ENCODE measurements around the gene NAALADL2. TPM values are rescaled to one million over a fixed set of nuclear protein-coding genes. Genes with fewer than 3 reads are reported as not detected.

NAALADL2 gene
- total RNA-seq, 2 experiments from 2014 or later, result 0.27 TPM; not detected in 1

GRCh38 chr3:175564363-175564762 lies 705.2 kb downstream of the NAALADL2 start:
- H3K4me3 Mint-ChIP-seq, result no peak overlapping the region
- POLR2A ChIA-PET, result no interaction called here

GRCh38 chr3:175571096-175571495 lies 712.0 kb downstream of the NAALADL2 start:
- ATAC-seq, result no peak
- Mint-ChIP-seq H3K4me3 (no peak overlapping the region), H3K4me1 (no peaks in the 10 kb centered on the region), H3K27me3 (no peaks in the 10 kb centered on the region), H3K27ac (no peak overlapping the region), H3K36me3 (ENCODE audit: low read depth) (no peaks in the 10 kb centered on the region), H3K9me3 (ENCODE audit: low read depth) (peaks cover 2% of the 10 kb centered on the region)
- intact Hi-C loops (cut with DNase I, micrococcal nuclease), result no loop called here
- ChIA-PET CTCF (no interaction called here), POLR2A (no interaction called here)
- DNase-seq, result no peak

More at GRCh38 chr3:175564363-175564762, 705.2 kb downstream of the NAALADL2 start:
- H3K9me3 Mint-ChIP-seq (ENCODE audit: low read depth), result peaks cover 5% of the 10 kb centered on the region
- ATAC-seq, result no peak
- H3K36me3 Mint-ChIP-seq (ENCODE audit: low read depth), result no peaks in the 10 kb centered on the region
- no peaks in the 10 kb centered on the region for H3K27me3 Mint-ChIP-seq
- intact Hi-C loops (cut with DNase I, micrococcal nuclease), result no loop called here
- no peak overlapping the region for H3K27ac Mint-ChIP-seq
- no peaks in the 10 kb centered on the region for H3K4me1 Mint-ChIP-seq
- DNase-seq, result no peak
- CTCF ChIA-PET, result no interaction called here

GRCh38 chr3:175573226-175573625 lies 714.1 kb downstream of the NAALADL2 start:
- intact Hi-C loops (cut with DNase I, micrococcal nuclease), result no loop called here
- no peaks in the 10 kb centered on the region for H3K27me3 Mint-ChIP-seq
- H3K36me3 Mint-ChIP-seq (ENCODE audit: low read depth), result no peaks in the 10 kb centered on the region
- ChIA-PET POLR2A (no interaction called here), CTCF (no interaction called here)
- no peak overlapping the region for H3K4me3 Mint-ChIP-seq
- no peaks in the 10 kb centered on the region for H3K4me1 Mint-ChIP-seq
- H3K9me3 Mint-ChIP-seq (ENCODE audit: low read depth), result no peaks in the 10 kb centered on the region
- DNase-seq (no peak), ATAC-seq (no peak)
- no peak overlapping the region for H3K27ac Mint-ChIP-seq

GRCh38 chr3:175580318-175580717 lies 721.2 kb downstream of the NAALADL2 start:
- no peaks in the 10 kb centered on the region for H3K9me3 Mint-ChIP-seq (ENCODE audit: low read depth)
- CTCF ChIA-PET, result no interaction called here
- intact Hi-C loops (cut with DNase I, micrococcal nuclease), result no loop called here
- no peak overlapping the region for H3K27ac Mint-ChIP-seq
- no peak for ATAC-seq
- POLR2A ChIA-PET, result no interaction called here
- no peak for DNase-seq
- no peak overlapping the region for H3K4me3 Mint-ChIP-seq
- no peaks in the 10 kb centered on the region for H3K27me3 Mint-ChIP-seq
- no peaks in the 10 kb centered on the region for H3K4me1 Mint-ChIP-seq
- H3K36me3 Mint-ChIP-seq (ENCODE audit: low read depth), result no peaks in the 10 kb centered on the region

GRCh38 chr3:175585898-175586297 lies 726.8 kb downstream of the NAALADL2 start:
- no peaks in the 10 kb centered on the region for H3K4me1 Mint-ChIP-seq
- CTCF ChIA-PET, result no interaction called here

GRCh38 chr3:175590745-175591144 lies 731.6 kb downstream of the NAALADL2 start:
- intact Hi-C loops (cut with DNase I, micrococcal nuclease), result no loop called here
- H3K27me3 Mint-ChIP-seq, result no peaks in the 10 kb centered on the region

More at GRCh38 chr3:175585898-175586297, 726.8 kb downstream of the NAALADL2 start:
- Mint-ChIP-seq H3K4me3 (no peak overlapping the region), H3K9me3 (ENCODE audit: low read depth) (no peaks in the 10 kb centered on the region), H3K27ac (no peak overlapping the region), H3K27me3 (no peaks in the 10 kb centered on the region), H3K36me3 (ENCODE audit: low read depth) (no peaks in the 10 kb centered on the region)
- ATAC-seq, result no peak
- POLR2A ChIA-PET, result no interaction called here
- intact Hi-C loops (cut with DNase I, micrococcal nuclease), result no loop called here
- DNase-seq, result no peak

GRCh38 chr3:175591375-175591774 lies 732.2 kb downstream of the NAALADL2 start:
- CTCF ChIA-PET, result no interaction called here
- no peak overlapping the region for H3K27ac Mint-ChIP-seq
- intact Hi-C loops (cut with DNase I, micrococcal nuclease), result no loop called here

More at GRCh38 chr3:175590745-175591144, 731.6 kb downstream of the NAALADL2 start:
- H3K4me1 Mint-ChIP-seq, result no peaks in the 10 kb centered on the region
- no peak overlapping the region for H3K4me3 Mint-ChIP-seq
- DNase-seq (no peak), ATAC-seq (no peak)
- CTCF ChIA-PET, result no interaction called here
- POLR2A ChIA-PET, result no interaction called here
- peaks cover 4% of the 10 kb centered on the region for H3K9me3 Mint-ChIP-seq (ENCODE audit: low read depth)
- H3K36me3 Mint-ChIP-seq (ENCODE audit: low read depth), result no peaks in the 10 kb centered on the region
- H3K27ac Mint-ChIP-seq, result no peak overlapping the region

GRCh38 chr3:175593331-175593730 lies 734.2 kb downstream of the NAALADL2 start:
- no peak for DNase-seq
- peaks cover 4% of the 10 kb centered on the region for H3K9me3 Mint-ChIP-seq (ENCODE audit: low read depth)
- ChIA-PET CTCF (no interaction called here), POLR2A (no interaction called here)
- no peak for ATAC-seq
- no peaks in the 10 kb centered on the region for H3K36me3 Mint-ChIP-seq (ENCODE audit: low read depth)
- no peaks in the 10 kb centered on the region for H3K27me3 Mint-ChIP-seq
- intact Hi-C loops (cut with DNase I, micrococcal nuclease), result no loop called here
- H3K27ac Mint-ChIP-seq, result no peak overlapping the region
- no peaks in the 10 kb centered on the region for H3K4me1 Mint-ChIP-seq
- no peak overlapping the region for H3K4me3 Mint-ChIP-seq

More at GRCh38 chr3:175591375-175591774, 732.2 kb downstream of the NAALADL2 start:
- Mint-ChIP-seq H3K4me1 (no peaks in the 10 kb centered on the region), H3K9me3 (ENCODE audit: low read depth) (peaks cover 4% of the 10 kb centered on the region), H3K36me3 (ENCODE audit: low read depth) (no peaks in the 10 kb centered on the region), H3K4me3 (no peak overlapping the region), H3K27me3 (no peaks in the 10 kb centered on the region)
- POLR2A ChIA-PET, result no interaction called here
- no peak for ATAC-seq
- DNase-seq, result no peak

GRCh38 chr3:175598740-175599139 lies 739.6 kb downstream of the NAALADL2 start:
- H3K4me3 Mint-ChIP-seq, result no peak overlapping the region
- peaks cover 6% of the 10 kb centered on the region for H3K9me3 Mint-ChIP-seq (ENCODE audit: low read depth)
- H3K4me1 Mint-ChIP-seq, result no peaks in the 10 kb centered on the region
- H3K27me3 Mint-ChIP-seq, result no peaks in the 10 kb centered on the region
- ATAC-seq (no peak), DNase-seq (no peak)
- POLR2A ChIA-PET, result no interaction called here
- H3K36me3 Mint-ChIP-seq (ENCODE audit: low read depth), result no peaks in the 10 kb centered on the region
- CTCF ChIA-PET, result interaction anchor here (0.7 kb wide), 1 partner anchor 1209 kb away, joined by 3 read pairs; no protein-coding TSS in a partner anchor
- H3K27ac Mint-ChIP-seq, result no peak overlapping the region
- intact Hi-C loops (cut with DNase I, micrococcal nuclease), result no loop called here

- ChIA-PET POLR2A (no interaction called here), CTCF (interaction anchor here (1.5 kb wide), 1 partner anchor 22 kb away, joined by 3 read pairs; no protein-coding TSS in a partner anchor)
- DNase-seq, result no peak
- H3K36me3 Mint-ChIP-seq (ENCODE audit: low read depth), result no peaks in the 10 kb centered on the region
- H3K4me1 Mint-ChIP-seq, result no peaks in the 10 kb centered on the region
- intact Hi-C loops (cut with DNase I, micrococcal nuclease), result no loop called here
- H3K27ac Mint-ChIP-seq, result no peak overlapping the region
- H3K9me3 Mint-ChIP-seq (ENCODE audit: low read depth), result peaks cover 2% of the 10 kb centered on the region
- no peak overlapping the region for H3K4me3 Mint-ChIP-seq
- ATAC-seq, result no peak
- no peaks in the 10 kb centered on the region for H3K27me3 Mint-ChIP-seq
Measured at GRCh38 chr3:175601521-175601920, 742.4 kb downstream of the NAALADL2 start.

- no peaks in the 10 kb centered on the region for H3K4me1 Mint-ChIP-seq
- ATAC-seq, result no peak
- no peak overlapping the region for H3K27ac Mint-ChIP-seq
- H3K27me3 Mint-ChIP-seq, result no peaks in the 10 kb centered on the region
- no peak overlapping the region for H3K4me3 Mint-ChIP-seq
- ChIA-PET POLR2A (no interaction called here), CTCF (no interaction called here)
- intact Hi-C loops (cut with DNase I, micrococcal nuclease), result no loop called here
- DNase-seq, result no peak
- no peaks in the 10 kb centered on the region for H3K9me3 Mint-ChIP-seq (ENCODE audit: low read depth)
- no peaks in the 10 kb centered on the region for H3K36me3 Mint-ChIP-seq (ENCODE audit: low read depth)
Measured at GRCh38 chr3:175605851-175606250, 746.7 kb downstream of the NAALADL2 start.

- Mint-ChIP-seq H3K36me3 (ENCODE audit: low read depth) (no peaks in the 10 kb centered on the region), H3K27ac (no peak overlapping the region), H3K27me3 (no peaks in the 10 kb centered on the region), H3K4me1 (no peaks in the 10 kb centered on the region), H3K9me3 (ENCODE audit: low read depth) (no peaks in the 10 kb centered on the region), H3K4me3 (no peak overlapping the region)
- intact Hi-C loops (cut with DNase I, micrococcal nuclease), result no loop called here
- CTCF ChIA-PET, result no interaction called here
- ATAC-seq (no peak), DNase-seq (no peak)
- POLR2A ChIA-PET, result no interaction called here
Measured at GRCh38 chr3:175606650-175607318, 747.6 kb downstream of the NAALADL2 start.
